BE2C (cell line): ENCODE data around the gene ARHGEF38.

Experiments used
- DNase-seq: peaks from one replicate; pipeline ENCODE4 v3.0.0-alpha.2; 2020
- H3K27me3 ChIP-seq: fragments of 250-450 bp; sonication (Bioruptor Pico); 2 replicates; pipeline ENCODE4 v1.5.1; 2020; ENCODE audit warnings: mild to moderate bottlenecking
- H3K36me3 ChIP-seq: fragments of 250-450 bp; sonication (Bioruptor Pico); 2 replicates; pipeline ENCODE4 v1.5.1; 2020; ENCODE audit warnings: mild to moderate bottlenecking
- H3K4me1 ChIP-seq: fragments of 250-450 bp; sonication (Bioruptor Pico); 2 replicates; pipeline ENCODE4 v1.5.1; 2020
- H3K4me3 ChIP-seq: 2 replicates; pipeline ENCODE4 v1.5.1; 2011; ENCODE audit warnings: low read depth, low read length
- H3K9me3 ChIP-seq: fragments of 250-450 bp; sonication (Bioruptor Pico); 2 replicates; pipeline ENCODE4 v1.5.1; 2020
- CTCF ChIP-seq: IDR thresholded peaks from 2 replicates; pipeline ENCODE4 v1.5.1; 2012; ENCODE audit warnings: mild to moderate bottlenecking, low read depth, low read length

Gene ARHGEF38

GRCh38 chr4:105622269-105622668 lies 69.8 kb downstream of the ARHGEF38 start:
- 0 out of 2 replicates have a peak, but pooled peaks cover 3% of the 10 kb centered on the region for H3K4me1 ChIP-seq
- no peak for TF ChIP-seq CTCF
- H3K36me3 ChIP-seq: no peaks in the 10 kb centered on the region
- no peaks in the 10 kb centered on the region for H3K9me3 ChIP-seq
- no peak for DNase-seq
- H3K27me3 ChIP-seq: no peaks in the 10 kb centered on the region
- no peak overlapping the region for H3K4me3 ChIP-seq

- DNase-seq: no peak
- H3K27me3 ChIP-seq: no peaks in the 10 kb centered on the region
- H3K36me3 ChIP-seq: no peaks in the 10 kb centered on the region
- TF ChIP-seq CTCF: no peak
- no peaks in the 10 kb centered on the region for H3K9me3 ChIP-seq
- no peak overlapping the region for H3K4me3 ChIP-seq
- 0 out of 2 replicates have a peak, but pooled peaks cover 3% of the 10 kb centered on the region for H3K4me1 ChIP-seq
Observed at GRCh38 chr4:105623099-105623498, 70.7 kb downstream of the ARHGEF38 start.

- no peak for DNase-seq
- Histone ChIP-seq H3K36me3 (no peaks in the 10 kb centered on the region), H3K9me3 (no peaks in the 10 kb centered on the region), H3K4me1 (0 out of 2 replicates have a peak, but pooled peaks cover 1% of the 10 kb centered on the region), H3K4me3 (no peak overlapping the region), H3K27me3 (no peaks in the 10 kb centered on the region)
- TF ChIP-seq CTCF: no peak
Observed at GRCh38 chr4:105624530-105624929, 72.1 kb downstream of the ARHGEF38 start.

- Histone ChIP-seq H3K4me1 (no peaks in the 10 kb centered on the region), H3K27me3 (no peaks in the 10 kb centered on the region), H3K4me3 (no peak overlapping the region), H3K9me3 (no peaks in the 10 kb centered on the region), H3K36me3 (no peaks in the 10 kb centered on the region)
- TF ChIP-seq CTCF: no peak
- no peak for DNase-seq
Observed at GRCh38 chr4:105625214-105625613, 72.8 kb downstream of the ARHGEF38 start.

- Histone ChIP-seq H3K4me1 (no peaks in the 10 kb centered on the region), H3K4me3 (no peak overlapping the region), H3K27me3 (no peaks in the 10 kb centered on the region), H3K36me3 (no peaks in the 10 kb centered on the region), H3K9me3 (no peaks in the 10 kb centered on the region)
- no peak for TF ChIP-seq CTCF
- no peak for DNase-seq
Observed at GRCh38 chr4:105626846-105627245, 74.4 kb downstream of the ARHGEF38 start.

GRCh38 chr4:105627620-105628019 lies 75.2 kb downstream of the ARHGEF38 start:
- Histone ChIP-seq H3K4me3 (no peak overlapping the region), H3K27me3 (no peaks in the 10 kb centered on the region), H3K36me3 (no peaks in the 10 kb centered on the region), H3K4me1 (no peaks in the 10 kb centered on the region), H3K9me3 (no peaks in the 10 kb centered on the region)
- TF ChIP-seq CTCF: no peak
- no peak for DNase-seq
